KOPT-K1 (cell line): ENCODE data around the gene MBD6.
"Not testable (repeated sequence)": the region's sequence is repeated elsewhere in the genome, so short reads cannot be mapped to it uniquely, and the experiment has no call there.

Experiments used
- H3K27ac ChIP-seq: fragments of 200-600 bp; sonication (generic); 2 replicates; pipeline ENCODE4 v1.5.1; 2016; ENCODE audit warnings: antibody characterized with exemption, mild to moderate bottlenecking, low read depth, low read length; ENCODE audit not compliant: poor library complexity, severe bottlenecking
- H3K36me3 ChIP-seq: fragments of 200-600 bp; sonication (generic); 2 replicates; pipeline ENCODE4 v1.5.1; 2017; ENCODE audit warnings: antibody characterized with exemption, mild to moderate bottlenecking, low read length, moderate library complexity; ENCODE audit not compliant: insufficient read depth
- H3K9me3 ChIP-seq: fragments of 200-600 bp; sonication (generic); 2 replicates; pipeline ENCODE4 v1.5.1; 2017; ENCODE audit warnings: antibody characterized with exemption, low read length, mild to moderate bottlenecking; ENCODE audit not compliant: insufficient read depth, poor library complexity, severe bottlenecking

The MBD6 gene

GRCh38 chr12:57502311-57502969, 20.2 kb upstream of the MBD6 start:
- H3K36me3 ChIP-seq, result peaks cover 90% of the 10 kb centered on the region
- H3K9me3 ChIP-seq, H3K27ac ChIP-seq: not testable (repeated sequence)

- not testable (repeated sequence) for H3K9me3 ChIP-seq, H3K27ac ChIP-seq
- H3K36me3 ChIP-seq, result peaks cover 84% of the 10 kb centered on the region
Measured at GRCh38 chr12:57506541-57506940, 16.1 kb upstream of the MBD6 start.

GRCh38 chr12:57507796-57508195, 14.8 kb upstream of the MBD6 start:
- peaks cover 84% of the 10 kb centered on the region for H3K36me3 ChIP-seq
- H3K9me3 ChIP-seq, H3K27ac ChIP-seq: not testable (repeated sequence)

GRCh38 chr12:57511161-57511560, 11.5 kb upstream of the MBD6 start:
- no peak overlapping the region for H3K27ac ChIP-seq
- no peaks in the 10 kb centered on the region for H3K9me3 ChIP-seq
- H3K36me3 ChIP-seq, result peaks cover 84% of the 10 kb centered on the region

- Histone ChIP-seq H3K9me3 (no peaks in the 10 kb centered on the region), H3K27ac (no peak overlapping the region), H3K36me3 (peaks cover 84% of the 10 kb centered on the region)
Measured at GRCh38 chr12:57511588-57512325, 10.9 kb upstream of the MBD6 start.

GRCh38 chr12:57512665-57513064, 10.0 kb upstream of the MBD6 start:
- H3K9me3 ChIP-seq, result no peaks in the 10 kb centered on the region
- peaks cover 93% of the 10 kb centered on the region for H3K36me3 ChIP-seq
- H3K27ac ChIP-seq, result no peak overlapping the region

GRCh38 chr12:57513266-57513665, 9.4 kb upstream of the MBD6 start:
- Histone ChIP-seq H3K9me3 (no peaks in the 10 kb centered on the region), H3K36me3 (peaks cover 99% of the 10 kb centered on the region), H3K27ac (no peak overlapping the region)

GRCh38 chr12:57513677-57514076, 8.9 kb upstream of the MBD6 start:
- H3K36me3 ChIP-seq, result peaks cover 99% of the 10 kb centered on the region
- H3K9me3 ChIP-seq, H3K27ac ChIP-seq: not testable (repeated sequence)

- H3K9me3 ChIP-seq, H3K27ac ChIP-seq: not testable (repeated sequence)
- peaks cover 99% of the 10 kb centered on the region for H3K36me3 ChIP-seq
Measured at GRCh38 chr12:57514246-57514645, 8.4 kb upstream of the MBD6 start.

- H3K27ac ChIP-seq, result no peak overlapping the region
- peaks cover 98% of the 10 kb centered on the region for H3K36me3 ChIP-seq
- H3K9me3 ChIP-seq, result no peaks in the 10 kb centered on the region
Measured at GRCh38 chr12:57514720-57515407, 7.8 kb upstream of the MBD6 start.

GRCh38 chr12:57515408-57515933, 7.2 kb upstream of the MBD6 start:
- Histone ChIP-seq H3K9me3 (no peaks in the 10 kb centered on the region), H3K36me3 (peaks cover 91% of the 10 kb centered on the region), H3K27ac (no peak overlapping the region)

GRCh38 chr12:57515934-57516541, 6.6 kb upstream of the MBD6 start:
- Histone ChIP-seq H3K27ac (no peak overlapping the region), H3K36me3 (peaks cover 86% of the 10 kb centered on the region), H3K9me3 (no peaks in the 10 kb centered on the region)

- H3K36me3 ChIP-seq, result peaks cover 80% of the 10 kb centered on the region
- H3K27ac ChIP-seq, result no peak overlapping the region
Measured at GRCh38 chr12:57516617-57517153, 5.9 kb upstream of the MBD6 start.

GRCh38 chr12:57517187-57517586, 5.4 kb upstream of the MBD6 start:
- H3K27ac ChIP-seq, result no peak overlapping the region
- H3K9me3 ChIP-seq, result no peaks in the 10 kb centered on the region
- H3K36me3 ChIP-seq, result peaks cover 75% of the 10 kb centered on the region

More at GRCh38 chr12:57516617-57517153, 5.9 kb upstream of the MBD6 start:
- H3K9me3 ChIP-seq, result no peaks in the 10 kb centered on the region

GRCh38 chr12:57517718-57518117, 4.9 kb upstream of the MBD6 start:
- H3K9me3 ChIP-seq, H3K27ac ChIP-seq: not testable (repeated sequence)
- H3K36me3 ChIP-seq, result peaks cover 70% of the 10 kb centered on the region
